Muscle of leg (tissue), 16 donors: ENCODE data around the gene NFYB. TPM values are rescaled to one million over a fixed set of nuclear protein-coding genes. Genes with fewer than 3 reads are reported as not detected.

Experiments
- DNase-seq: peaks from one replicate; pipeline ENCODE4 v3.0.0; 2013
- H3K27ac ChIP-seq: one replicate; pipeline ENCODE4 v1.5.1; 2013; ENCODE audit warnings: mild to moderate bottlenecking, low read length, control low read depth
- H3K27me3 ChIP-seq: one replicate; pipeline ENCODE4 v1.6.1; 2013; ENCODE audit warnings: low read length; ENCODE audit not compliant: control insufficient read depth, insufficient read depth
- H3K36me3 ChIP-seq: one replicate; pipeline ENCODE4 v1.6.1; 2013; ENCODE audit warnings: low read length; ENCODE audit not compliant: control insufficient read depth, insufficient read depth
- H3K4me1 ChIP-seq: one replicate; pipeline ENCODE4 v1.6.1; 2013; ENCODE audit warnings: low read length; ENCODE audit not compliant: control insufficient read depth, insufficient read depth
- H3K4me3 ChIP-seq: one replicate; pipeline ENCODE4 v1.5.1; 2013; ENCODE audit warnings: low read length, control low read depth
- H3K9me3 ChIP-seq: replicated peaks from 2 replicates; pipeline ENCODE4 v1.6.1; 2013; ENCODE audit warnings: low read depth, low read length; ENCODE audit not compliant: control insufficient read depth
- WGBS: methylation state at CpG from one replicate; pipeline ENCODE4 v1.1.5; 2013; ENCODE audit warnings: missing lambda C conversion rate; ENCODE audit not compliant: insufficient coverage; 5-methylcytosine and 5-hydroxymethylcytosine counted together
- long read RNA-seq, 11 donors: transcript quantifications; one replicate each; lab custom pipeline, GENCODE V29; 2026
- polyA plus RNA-seq, 8 donors: library from polyadenylated mRNA; unstranded; fragments of 120-200 nt; gene quantifications; one replicate each; pipeline versions ENCODE4 v1.2.1 to v1.2.3, GENCODE V29; 2013; ENCODE audit warnings: inconsistent platforms in 1 of 8, low replicate concordance in 1 of 8; ENCODE audit not compliant: insufficient read length in 8 of 8, insufficient read depth in 1 of 8
- total RNA-seq: library from RNA; stranded (reverse); fragments of 120-200 nt; gene quantifications from one replicate; pipeline ENCODE4 v1.2.4, GENCODE V29; 2013

Gene NFYB
- total RNA-seq = 28.4 TPM
- polyA plus RNA-seq = 10 to 100 TPM; 33.7 to 54.6 (median 40.6) TPM
- long read RNA-seq, donor 1 = 0 reads
- long read RNA-seq, donor 2, partial matches to known transcripts = 0 of 1 reads
- long read RNA-seq, donor 2, other reads (novel, unspliced or antisense) = 0 of 1 reads
- long read RNA-seq, donor 3, partial matches to known transcripts = 0 of 4 reads
- long read RNA-seq, donor 3, other reads (novel, unspliced or antisense) = 0 of 4 reads
- long read RNA-seq, donor 4, partial matches to known transcripts = 0 of 5 reads
- long read RNA-seq, donor 4, other reads (novel, unspliced or antisense) = 0 of 5 reads
- long read RNA-seq, donor 5, transcript NFYB-201 (8 exons, 3,512 nt) = major isoform, 13 of 23 reads
- long read RNA-seq, donor 5, transcript NFYB-205 (8 exons, 1,727 nt) = minor isoform, 5 of 23 reads
- long read RNA-seq, donor 5, partial matches to known transcripts = 0 of 23 reads
- long read RNA-seq, donor 5, other reads (novel, unspliced or antisense) = 5 of 23 reads
- long read RNA-seq, donor 6, transcript NFYB-201 (8 exons, 3,512 nt) = major isoform, 7 of 18 reads
- long read RNA-seq, donor 6, partial matches to known transcripts = 0 of 18 reads
- long read RNA-seq, donor 6, other reads (novel, unspliced or antisense) = 7 of 18 reads
- long read RNA-seq, donor 7, transcript NFYB-201 (8 exons, 3,512 nt) = major isoform, 7 of 20 reads
- long read RNA-seq, donor 7, partial matches to known transcripts = 6 of 20 reads
- long read RNA-seq, donor 7, other reads (novel, unspliced or antisense) = 5 of 20 reads
- long read RNA-seq, donor 8, partial matches to known transcripts = 0 of 4 reads
- long read RNA-seq, donor 8, other reads (novel, unspliced or antisense) = 0 of 4 reads
- long read RNA-seq, donor 9, partial matches to known transcripts = 0 of 4 reads
- long read RNA-seq, donor 9, other reads (novel, unspliced or antisense) = 0 of 4 reads
- long read RNA-seq, donor 10, transcript NFYB-201 (8 exons, 3,512 nt) = major isoform, 10 of 14 reads
- long read RNA-seq, donor 10, partial matches to known transcripts = 0 of 14 reads
- long read RNA-seq, donor 10, other reads (novel, unspliced or antisense) = 0 of 14 reads
- long read RNA-seq, donor 11, transcript NFYB-201 (8 exons, 3,512 nt) = major isoform, 9 of 10 reads
- long read RNA-seq, donor 11, partial matches to known transcripts = 0 of 10 reads
- long read RNA-seq, donor 11, other reads (novel, unspliced or antisense) = 0 of 10 reads

DNA sequence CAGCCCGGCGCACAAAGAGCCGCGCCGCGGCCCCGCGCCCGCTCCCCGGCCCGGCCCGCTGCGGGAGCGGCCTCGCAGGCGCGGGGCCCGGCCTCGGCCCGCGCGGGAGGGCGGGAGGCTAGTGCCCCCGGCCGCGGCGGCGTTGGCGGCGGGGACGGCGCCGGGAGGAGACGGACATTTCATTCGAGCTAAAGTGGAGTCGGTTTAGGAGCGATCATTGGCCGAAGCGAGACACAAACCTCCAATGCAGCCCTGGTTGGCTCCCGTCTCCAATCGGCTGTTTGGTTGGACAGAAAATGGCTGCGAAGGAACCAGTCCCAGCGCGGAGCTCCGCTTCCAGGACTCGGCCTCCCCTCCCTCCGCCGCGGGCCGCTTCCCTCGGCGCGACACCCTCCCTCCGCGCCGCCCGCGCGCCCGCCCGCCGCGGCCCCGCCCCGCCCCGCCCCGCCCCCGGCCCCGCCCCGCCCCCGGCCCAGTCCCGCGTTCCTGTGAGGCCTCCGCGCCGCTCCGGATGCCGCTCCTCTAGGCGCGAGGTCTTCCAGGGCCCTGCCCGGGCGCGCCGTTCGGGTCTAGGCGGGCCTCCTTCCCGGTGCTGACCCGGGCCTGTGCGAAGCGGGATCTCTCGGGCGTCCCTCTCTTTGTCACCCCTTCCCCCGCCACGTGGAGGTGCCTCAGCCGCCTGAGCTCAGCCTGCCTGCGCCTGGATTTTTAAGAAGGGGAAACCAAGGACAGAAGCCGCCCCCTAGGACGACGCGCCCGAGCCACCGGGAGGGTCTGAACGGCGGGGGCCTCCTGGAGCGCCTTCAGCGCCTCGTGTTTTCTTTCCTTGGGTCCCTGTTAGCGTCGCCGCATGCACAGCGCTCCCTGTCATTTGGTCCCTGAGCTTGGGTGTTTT is at the start of gene NFYB:
Gene NFYB, minus strand, starts transcription at position 309 of the 895 bp plus-strand sequence. CDS start 2,757 bp downstream, outside the sequence.
- Histone ChIP-seq H3K4me3 (peak within 1 kb of the TSS; percentile 72), H3K27me3 (no peaks in the 10 kb centered on the region), H3K9me3 (no peaks in the 10 kb centered on the region), H3K4me1 (peaks cover 7% of the 10 kb centered on the region), H3K36me3 (peaks cover 13% of the 10 kb centered on the region), H3K27ac (peak within 1 kb of the TSS; percentile 92)
- peak; percentile 99 for DNase-seq
- under 1% methylated on average over 86 of the region's 111 CpGs for WGBS

DNA sequence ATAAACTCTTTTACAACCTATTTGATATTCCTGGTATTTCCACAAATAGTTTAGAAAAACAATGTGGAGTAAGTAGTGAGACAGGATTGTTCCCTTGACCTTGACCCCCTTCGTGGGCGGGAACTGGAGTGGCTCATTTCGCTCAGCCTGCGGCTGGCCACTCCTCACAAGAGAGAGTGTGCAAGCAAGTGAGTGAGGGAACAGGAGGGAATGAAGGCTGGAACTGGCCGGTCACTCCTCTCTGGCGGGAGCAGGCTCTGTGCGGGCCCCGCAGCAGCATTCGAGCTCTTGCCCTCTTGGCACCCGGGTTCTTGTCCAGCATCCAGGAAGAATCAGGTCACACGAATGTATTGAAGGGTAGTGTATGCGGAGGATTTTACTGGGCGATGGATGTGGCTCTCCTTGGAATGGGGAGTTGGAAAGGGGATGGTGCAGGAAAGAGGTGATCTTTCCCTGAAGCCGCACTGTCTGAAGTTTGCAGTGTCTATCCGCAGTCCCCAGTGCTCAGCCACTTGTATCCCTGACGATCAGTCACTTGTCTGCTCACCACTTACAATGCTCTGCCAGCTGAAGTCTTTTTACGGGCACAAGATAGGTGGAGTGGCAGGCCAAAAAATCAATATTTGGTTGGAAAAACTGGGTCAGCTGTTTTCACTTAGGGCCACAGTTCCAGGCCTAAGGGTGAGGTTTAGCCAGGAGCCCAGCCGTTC is 49.6 kb upstream of the NFYB start:
- H3K4me3 ChIP-seq = no peak overlapping the region
- DNase-seq = no peak
- H3K9me3 ChIP-seq = peaks cover 14% of the 10 kb centered on the region
- no peak overlapping the region for H3K27ac ChIP-seq
- no peaks in the 10 kb centered on the region for H3K27me3 ChIP-seq
- no peaks in the 10 kb centered on the region for H3K36me3 ChIP-seq
- no peaks in the 10 kb centered on the region for H3K4me1 ChIP-seq
- 92% methylated on average over 15 of the region's 18 CpGs for WGBS

- DNase-seq = no peak
- no peak overlapping the region for H3K4me3 ChIP-seq
- H3K27me3 ChIP-seq = no peaks in the 10 kb centered on the region
- 83% methylated on average over 3 of the region's 3 CpGs for WGBS
- peaks cover 4% of the 10 kb centered on the region for H3K4me1 ChIP-seq
- H3K27ac ChIP-seq = no peak overlapping the region
- H3K9me3 ChIP-seq = peaks cover 14% of the 10 kb centered on the region
- H3K36me3 ChIP-seq = no peaks in the 10 kb centered on the region
Measured at GRCh38 chr12:104183443-104183842, 45.4 kb upstream of the NFYB start.

GRCh38 chr12:104182621-104183378 is 44.8 kb upstream of the NFYB start:
- Histone ChIP-seq H3K27ac (no peak overlapping the region), H3K4me1 (peaks cover 4% of the 10 kb centered on the region), H3K27me3 (no peaks in the 10 kb centered on the region), H3K9me3 (peaks cover 14% of the 10 kb centered on the region), H3K36me3 (no peaks in the 10 kb centered on the region), H3K4me3 (no peak overlapping the region)
- WGBS = 81% methylated on average over 2 of the region's 5 CpGs
- no peak for DNase-seq

DNA sequence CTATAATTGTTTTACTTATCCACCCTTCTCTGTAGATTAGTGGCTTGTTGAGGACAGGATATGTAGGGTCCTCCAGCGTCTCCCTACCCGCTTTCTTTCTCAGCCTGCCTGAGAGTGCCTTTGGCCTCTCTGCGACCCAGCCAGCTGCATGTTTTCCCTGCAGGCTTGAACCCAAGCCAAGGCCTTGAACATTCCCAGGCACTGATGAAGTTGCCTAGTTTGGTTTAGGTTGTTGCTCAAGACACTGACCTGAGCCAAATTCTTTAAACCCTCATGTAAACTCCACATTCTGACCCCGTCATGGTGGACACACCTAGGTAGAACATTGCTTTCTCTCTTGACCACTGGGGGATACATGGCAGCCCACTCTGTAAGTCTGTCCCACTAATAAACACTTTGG is 44.1 kb upstream of the NFYB start:
- no peak overlapping the region for H3K4me3 ChIP-seq
- WGBS = 17% methylated on average over 1 of the region's 4 CpGs
- peak; percentile 38 for DNase-seq
- H3K4me1 ChIP-seq = peaks cover 4% of the 10 kb centered on the region
- no peaks in the 10 kb centered on the region for H3K27me3 ChIP-seq
- H3K27ac ChIP-seq = no peak overlapping the region
- no peaks in the 10 kb centered on the region for H3K36me3 ChIP-seq
- H3K9me3 ChIP-seq = peaks cover 14% of the 10 kb centered on the region

DNA sequence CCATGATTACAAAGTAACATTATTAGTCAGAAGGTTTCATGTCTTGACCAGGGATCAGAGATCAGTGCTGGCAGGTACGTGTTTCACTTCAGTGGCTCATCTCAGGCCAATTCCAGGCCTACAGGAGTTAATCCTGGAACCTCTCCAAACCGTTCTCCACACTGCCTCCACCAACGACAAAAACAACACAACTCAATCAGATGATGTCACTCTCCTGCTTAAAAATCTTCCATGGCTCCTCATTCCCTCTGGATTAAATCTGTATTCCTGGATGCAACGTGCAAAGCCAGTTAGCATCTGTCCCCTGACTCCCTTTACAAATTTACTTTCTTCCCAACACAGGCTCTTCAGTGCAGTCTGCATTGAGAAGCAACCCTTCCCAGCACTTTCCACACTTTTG is 43.3 kb upstream of the NFYB start:
- H3K9me3 ChIP-seq = peaks cover 14% of the 10 kb centered on the region
- H3K27ac ChIP-seq = no peak overlapping the region
- no peak overlapping the region for H3K4me3 ChIP-seq
- WGBS = 15% methylated on average over 4 of the region's 4 CpGs
- no peaks in the 10 kb centered on the region for H3K36me3 ChIP-seq
- H3K27me3 ChIP-seq = no peaks in the 10 kb centered on the region
- peak; percentile 16 for DNase-seq
- peaks cover 4% of the 10 kb centered on the region for H3K4me1 ChIP-seq

DNA sequence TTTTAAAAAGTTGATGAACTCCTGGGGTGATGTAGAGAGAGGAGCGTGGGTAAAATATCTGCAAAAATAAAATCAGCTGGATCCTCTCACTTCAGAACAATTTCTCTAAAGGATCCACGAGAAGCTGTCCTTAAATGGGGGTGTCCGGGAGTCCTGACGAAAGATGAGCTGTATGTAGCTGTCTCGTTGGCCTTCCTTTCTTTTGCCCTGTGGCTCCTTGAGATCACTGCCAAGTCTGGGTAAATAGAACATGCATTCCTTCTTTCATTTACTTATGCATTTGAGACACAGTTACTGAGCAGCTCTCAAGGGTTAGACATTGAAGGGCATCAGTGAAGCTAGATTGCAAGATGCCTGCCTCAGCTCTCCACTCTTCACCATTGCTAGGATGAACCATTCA is 42.4 kb upstream of the NFYB start:
- no peak overlapping the region for H3K27ac ChIP-seq
- peaks cover 4% of the 10 kb centered on the region for H3K4me1 ChIP-seq
- no peaks in the 10 kb centered on the region for H3K36me3 ChIP-seq
- peaks cover 14% of the 10 kb centered on the region for H3K9me3 ChIP-seq
- H3K4me3 ChIP-seq = no peak overlapping the region
- no peak for DNase-seq
- WGBS = 88% methylated on average over 4 of the region's 5 CpGs
- H3K27me3 ChIP-seq = no peaks in the 10 kb centered on the region

DNA sequence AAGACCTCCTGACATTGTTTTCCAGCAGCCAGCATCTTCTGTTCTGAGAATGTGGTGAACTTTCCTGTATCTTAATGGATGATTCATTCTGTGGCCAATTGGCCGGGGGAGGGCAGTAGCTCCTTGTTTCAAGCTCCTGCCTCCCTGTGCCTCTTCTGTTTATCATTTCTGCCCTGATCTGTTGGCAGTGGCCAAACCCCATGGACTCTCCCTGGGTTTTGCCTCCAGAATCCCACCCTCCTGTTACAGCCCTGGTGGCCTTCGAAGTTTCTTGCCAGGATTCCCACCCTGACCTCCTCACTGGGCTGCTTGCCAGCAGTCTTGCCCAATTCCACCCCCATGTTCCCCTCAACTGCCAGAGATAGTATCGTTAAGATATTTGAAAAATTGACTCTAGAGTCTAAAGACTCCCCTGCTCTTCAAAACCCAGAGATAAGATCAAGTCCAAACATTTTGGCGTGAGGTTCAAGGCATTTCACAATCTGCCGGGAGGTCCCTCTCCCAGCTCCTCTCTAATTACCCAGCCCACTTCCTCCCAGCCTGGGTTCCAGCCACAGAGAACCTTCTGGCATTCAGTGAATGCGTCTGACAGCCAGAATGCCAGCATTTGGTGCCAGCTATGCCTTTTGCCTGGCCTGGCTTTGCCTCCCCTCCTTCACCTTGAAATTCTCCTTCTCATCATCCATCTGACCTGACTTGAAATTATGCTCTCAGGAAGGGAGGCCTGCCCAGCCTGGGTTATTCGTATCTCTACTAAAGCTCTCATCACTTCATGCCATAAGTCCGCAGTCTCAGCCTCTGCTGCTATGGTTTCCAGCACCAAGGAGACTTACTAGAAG is 39.9 kb upstream of the NFYB start:
- Histone ChIP-seq H3K27ac (no peak overlapping the region), H3K36me3 (no peaks in the 10 kb centered on the region), H3K27me3 (no peaks in the 10 kb centered on the region), H3K4me3 (no peak overlapping the region), H3K4me1 (peaks cover 4% of the 10 kb centered on the region), H3K9me3 (peaks cover 2% of the 10 kb centered on the region)
- DNase-seq = peak; percentile 20
- 54% methylated on average over 4 of the region's 8 CpGs for WGBS
